Endodermal cell (in vitro differentiated cells): ENCODE measurements around the gene BMPR1B. TPM values are rescaled to one million over a fixed set of nuclear protein-coding genes. Genes with fewer than 3 reads are reported as not detected.

Experiments used
- DNase-seq: peaks from one replicate; pipeline ENCODE4 v3.0.0-alpha.2; 2017
- H3K27ac ChIP-seq: 2 replicates; pipeline ENCODE4 v1.5.1; 2013; ENCODE audit warnings: mild to moderate bottlenecking, low read depth, low read length, moderate library complexity
- H3K27me3 ChIP-seq: 2 replicates; pipeline ENCODE4 v1.6.1; 2013; ENCODE audit warnings: mild to moderate bottlenecking, low read length, moderate library complexity; ENCODE audit not compliant: insufficient read depth, control insufficient read depth, poor library complexity, severe bottlenecking
- H3K36me3 ChIP-seq: 2 replicates; pipeline ENCODE4 v1.7.0; 2013; ENCODE audit warnings: mild to moderate bottlenecking, low read length, moderate library complexity; ENCODE audit not compliant: control insufficient read depth, insufficient read depth
- H3K4me1 ChIP-seq: one replicate; pipeline ENCODE4 v1.7.0; 2013; ENCODE audit warnings: low read length; ENCODE audit not compliant: control insufficient read depth, insufficient read depth
- H3K4me3 ChIP-seq: 2 replicates; pipeline ENCODE4 v1.5.1; 2013; ENCODE audit warnings: mild to moderate bottlenecking, low read length, moderate library complexity
- H3K9ac ChIP-seq: 2 replicates; pipeline ENCODE4 v1.6.1; 2013; ENCODE audit warnings: mild to moderate bottlenecking, low read length, moderate library complexity; ENCODE audit not compliant: poor library complexity, severe bottlenecking; ENCODE audit errors: extremely low read depth
- H3K9me3 ChIP-seq: 2 replicates; pipeline ENCODE4 v1.6.1; 2013; ENCODE audit warnings: mild to moderate bottlenecking, low read length, moderate library complexity; ENCODE audit not compliant: control insufficient read depth
- H3K27ac Mint-ChIP-seq: 2 replicates; pipeline ENCODE4 v1.8.0; 2020; ENCODE audit warnings: mixed read lengths
- H3K27me3 Mint-ChIP-seq: 2 replicates; pipeline ENCODE4 v1.8.0; 2021; ENCODE audit warnings: mild to moderate bottlenecking, mixed read lengths; ENCODE audit not compliant: insufficient read depth
- H3K36me3 Mint-ChIP-seq: 2 replicates; pipeline ENCODE4 v1.8.0; 2020; ENCODE audit warnings: low read depth, mixed read lengths
- H3K4me1 Mint-ChIP-seq: 2 replicates; pipeline ENCODE4 v1.8.0; 2020; ENCODE audit warnings: mixed read lengths
- H3K4me3 Mint-ChIP-seq: 2 replicates; pipeline ENCODE4 v1.8.0; 2020; ENCODE audit warnings: mild to moderate bottlenecking, moderate library complexity, mixed read lengths
- H3K9me3 Mint-ChIP-seq: 2 replicates; pipeline ENCODE4 v1.8.0; 2020; ENCODE audit warnings: mild to moderate bottlenecking, mixed read lengths
- WGBS, 2 experiments: methylation state at CpG; one replicate each; pipeline versions ENCODE4 v1.1.5 to v1.1.7; 2013; ENCODE audit warnings: missing lambda C conversion rate in 2 of 2, mixed read lengths in 1 of 2; ENCODE audit not compliant: insufficient coverage in 1 of 2, insufficient read length in 1 of 2; 5-methylcytosine and 5-hydroxymethylcytosine counted together
- total RNA-seq, 2 donors: library from RNA; stranded (reverse); fragmentation: NEBNext Ultra II Directional in 1 of 2; extraction: Animal tissue kit (Norgen Biotek cat#: 25700) in 1 of 2; gene quantifications; 2 replicates in 1 of 2; 3 replicates in 1 of 2; pipeline ENCODE4 v1.2.1, GENCODE V29; 2021
- TF ChIP-seq, protein P1 (sequence below): fragments of 200-600 bp; sonication (generic); conservative IDR thresholded peaks from 2 replicates; pipeline ENCODE4 v1.5.0; 2021; ENCODE audit warnings: antibody characterized with exemption, mild to moderate bottlenecking

BMPR1B gene
- total RNA-seq, 2 donors from 2014 or later, result 2.8 to 3.6 TPM

GRCh38 chr4:94801016-94801415 is 43.3 kb downstream of the BMPR1B start:
- Histone ChIP-seq H3K9me3 (no peaks in the 10 kb centered on the region), H3K4me1 (no peaks in the 10 kb centered on the region), H3K27me3 (no peaks in the 10 kb centered on the region), H3K9ac (no peak overlapping the region), H3K36me3 (no peaks in the 10 kb centered on the region), H3K4me3 (no peak overlapping the region), H3K27ac (no peak overlapping the region)
- no peak overlapping the region for H3K4me3 Mint-ChIP-seq
- H3K27ac Mint-ChIP-seq, result no peak overlapping the region
- WGBS, 2 experiments, result 90 to 92% methylated on average over 2 of the region's 2 CpGs
- no peak for DNase-seq
- TF ChIP-seq, protein P1, sequence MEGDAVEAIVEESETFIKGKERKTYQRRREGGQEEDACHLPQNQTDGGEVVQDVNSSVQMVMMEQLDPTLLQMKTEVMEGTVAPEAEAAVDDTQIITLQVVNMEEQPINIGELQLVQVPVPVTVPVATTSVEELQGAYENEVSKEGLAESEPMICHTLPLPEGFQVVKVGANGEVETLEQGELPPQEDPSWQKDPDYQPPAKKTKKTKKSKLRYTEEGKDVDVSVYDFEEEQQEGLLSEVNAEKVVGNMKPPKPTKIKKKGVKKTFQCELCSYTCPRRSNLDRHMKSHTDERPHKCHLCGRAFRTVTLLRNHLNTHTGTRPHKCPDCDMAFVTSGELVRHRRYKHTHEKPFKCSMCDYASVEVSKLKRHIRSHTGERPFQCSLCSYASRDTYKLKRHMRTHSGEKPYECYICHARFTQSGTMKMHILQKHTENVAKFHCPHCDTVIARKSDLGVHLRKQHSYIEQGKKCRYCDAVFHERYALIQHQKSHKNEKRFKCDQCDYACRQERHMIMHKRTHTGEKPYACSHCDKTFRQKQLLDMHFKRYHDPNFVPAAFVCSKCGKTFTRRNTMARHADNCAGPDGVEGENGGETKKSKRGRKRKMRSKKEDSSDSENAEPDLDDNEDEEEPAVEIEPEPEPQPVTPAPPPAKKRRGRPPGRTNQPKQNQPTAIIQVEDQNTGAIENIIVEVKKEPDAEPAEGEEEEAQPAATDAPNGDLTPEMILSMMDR, result no peak
- H3K27me3 Mint-ChIP-seq, result no peaks in the 10 kb centered on the region
- H3K9me3 Mint-ChIP-seq, result no peaks in the 10 kb centered on the region
- no peaks in the 10 kb centered on the region for H3K36me3 Mint-ChIP-seq
- peaks cover 25% of the 10 kb centered on the region for H3K4me1 Mint-ChIP-seq

DNA sequence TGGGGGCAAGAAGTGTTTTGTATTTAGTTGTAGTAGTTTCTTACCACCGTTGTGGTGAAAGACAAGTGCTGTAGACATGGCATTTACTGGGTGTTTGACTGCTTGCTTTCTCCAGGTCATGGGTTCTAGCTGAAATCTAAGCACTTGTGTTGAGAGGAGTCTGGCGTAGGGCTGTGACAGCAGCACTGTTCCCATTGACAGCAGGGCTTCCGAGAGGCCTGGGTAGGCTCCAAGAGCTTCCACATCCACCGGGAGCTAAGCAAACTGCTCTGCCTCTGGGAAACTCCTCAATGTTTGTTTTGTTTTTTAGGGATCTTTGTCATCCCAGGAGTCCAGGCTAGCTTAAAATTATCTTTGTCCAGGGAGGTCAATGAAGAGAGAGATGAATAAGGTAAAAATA is 44.3 kb downstream of the BMPR1B start:
- H3K36me3 ChIP-seq, result no peaks in the 10 kb centered on the region
- no peaks in the 10 kb centered on the region for H3K4me1 ChIP-seq
- H3K27me3 ChIP-seq, result no peaks in the 10 kb centered on the region

GRCh38 chr4:94803181-94803580 is 45.4 kb downstream of the BMPR1B start:
- Histone ChIP-seq H3K9ac (no peak overlapping the region), H3K4me1 (no peaks in the 10 kb centered on the region), H3K4me3 (no peak overlapping the region), H3K27me3 (no peaks in the 10 kb centered on the region), H3K36me3 (no peaks in the 10 kb centered on the region), H3K9me3 (no peaks in the 10 kb centered on the region), H3K27ac (no peak overlapping the region)
- Mint-ChIP-seq H3K27ac (no peak overlapping the region), H3K4me1 (peaks cover 23% of the 10 kb centered on the region), H3K4me3 (no peak overlapping the region), H3K9me3 (no peaks in the 10 kb centered on the region), H3K27me3 (no peaks in the 10 kb centered on the region), H3K36me3 (no peaks in the 10 kb centered on the region)
- 100% methylated on average over 2 of the region's 2 CpGs; no CpG with 5 or more reads in 1 of the 2 experiments for WGBS, 2 experiments
- TF ChIP-seq, protein P1, result no peak
- no peak for DNase-seq

More for the DNA sequence above, 44.3 kb downstream of the BMPR1B start:
- no peak overlapping the region for H3K27ac Mint-ChIP-seq
- no peaks in the 10 kb centered on the region for H3K27me3 Mint-ChIP-seq
- Histone ChIP-seq H3K9me3 (no peaks in the 10 kb centered on the region), H3K27ac (no peak overlapping the region), H3K4me3 (no peak overlapping the region), H3K9ac (no peak overlapping the region)
- no peaks in the 10 kb centered on the region for H3K36me3 Mint-ChIP-seq
- 80 to 85% methylated on average over 3 to 4 of the region's 4 CpGs for WGBS, 2 experiments
- H3K4me1 Mint-ChIP-seq, result peaks cover 25% of the 10 kb centered on the region
- TF ChIP-seq, protein P1, result no peak
- H3K4me3 Mint-ChIP-seq, result no peak overlapping the region
- no peak for DNase-seq
- H3K9me3 Mint-ChIP-seq, result no peaks in the 10 kb centered on the region
